T-helper 1 cell treated with Interleukin-12 subunit alpha and Interleukin-12 subunit beta and Interleukin-4 antibody, amounts not matched to agents 30 ng/mL and 1 ng/mL, for 36 hours (primary cell): ENCODE measurements around the gene CTSH. TPM values are rescaled to one million over a fixed set of nuclear protein-coding genes. Genes with fewer than 3 reads are reported as not detected.

Experiments
- intact Hi-C: fragments of 100-400 bp; cut with micrococcal nuclease; formaldehyde crosslinking; loops from one replicate; pipeline ENCODE4 v1.15.1; 2024
- total RNA-seq: library from RNA; stranded (reverse); gene quantifications from 2 replicates; pipeline ENCODE4 v1.2.3, GENCODE V29; 2022

CTSH gene
- total RNA-seq, 1 donor from 2014 or later, result 85.0 TPM

GRCh38 chr15:78898540-78898939 lies 46.3 kb downstream of the CTSH start:
- intact Hi-C loops, result no loop called here

GRCh38 chr15:78895471-78895870 lies 49.4 kb downstream of the CTSH start:
- intact Hi-C loops, result no loop called here

- intact Hi-C loops, result no loop called here
These were observed 51.3 kb downstream of the CTSH start for GRCh38 chr15:78893538-78893937.

GRCh38 chr15:78889000-78889399 lies 55.8 kb downstream of the CTSH start:
- intact Hi-C loops, result no loop called here

- intact Hi-C loops, result no loop called here
These were observed 63.2 kb downstream of the CTSH start for GRCh38 chr15:78881681-78882080.

GRCh38 chr15:78880813-78881212 lies 64.0 kb downstream of the CTSH start:
- intact Hi-C loops, result no loop called here

GRCh38 chr15:78880242-78880533 lies 64.7 kb downstream of the CTSH start:
- intact Hi-C loops, result no loop called here

GRCh38 chr15:78879517-78880241 lies 65.2 kb downstream of the CTSH start:
- intact Hi-C loops, result loop anchor here (5.0 to 10.0 kb wide), 2 partner anchors 33 to 1015 kb away; partner anchors contain the start of gene MTHFS

- intact Hi-C loops, result loop anchor here (5.0 to 10.0 kb wide), 2 partner anchors 34 to 1016 kb away; partner anchors contain the start of gene MTHFS
These were observed 66.5 kb downstream of the CTSH start for GRCh38 chr15:78878356-78878755.

GRCh38 chr15:78876954-78877353 lies 67.9 kb downstream of the CTSH start:
- intact Hi-C loops, result loop anchor here (5.0 to 10.0 kb wide), 2 partner anchors 35 to 1018 kb away; partner anchors contain the start of gene MTHFS

- intact Hi-C loops, result loop anchor here (5.0 to 10.0 kb wide), 2 partner anchors 37 to 1019 kb away; partner anchors contain the start of gene MTHFS
These were observed 69.5 kb downstream of the CTSH start for GRCh38 chr15:78875107-78875914.

- intact Hi-C loops, result loop anchor here (1.0 to 10.0 kb wide), 9 partner anchors 14 to 1278 kb away; partner anchors contain the start of genes FAH, MTHFS, PSMA4 and SKIC8
These were observed 70.8 kb downstream of the CTSH start for GRCh38 chr15:78873793-78874765.

- intact Hi-C loops, result loop anchor here (1.0 to 10.0 kb wide), 9 partner anchors 13 to 1279 kb away; partner anchors contain the start of genes FAH, IREB2, MTHFS and PSMA4
These were observed 71.7 kb downstream of the CTSH start for GRCh38 chr15:78872972-78873792.

GRCh38 chr15:78872155-78872971 lies 72.5 kb downstream of the CTSH start, which contains the start of gene MORF4L1:
MORF4L1 (plus strand) TSS chr15:78872890; CDS start chr15:78873018, 128 bp downstream.
- intact Hi-C loops, result loop anchor here (1.0 to 10.0 kb wide), 7 partner anchors 112 to 1095 kb away; partner anchors contain the start of genes IREB2, MTHFS, PSMA4 and SKIC8

- intact Hi-C loops, result loop anchor here (1.0 to 10.0 kb wide), 7 partner anchors 111 to 1096 kb away; partner anchors contain the start of genes IREB2, MTHFS, PSMA4 and SKIC8
These were observed 73.2 kb downstream of the CTSH start for GRCh38 chr15:78871483-78872127.
